Adrenal gland (tissue), 5 donors: ENCODE measurements around the gene CARS1.

ENCODE experiments used
- CTCF ChIP-seq, 6 experiments: fragments of 450-650 bp in 4 of 6; fragments of 200-600 bp in 2 of 6; sonication (generic) in 1 of 6; IDR thresholded peaks; 1 replicate in 5 of 6; 2 replicates in 1 of 6; pipeline versions ENCODE4 v1.5.1 to v1.8.0; 2016 to 2021; ENCODE audit warnings: antibody characterized with exemption in 6 of 6, mild to moderate bottlenecking in 2 of 6, moderate library complexity in 1 of 6
- POLR2A ChIP-seq, 2 donors: fragments of 450-650 bp; IDR thresholded peaks; one replicate each; pipeline ENCODE4 v1.6.1; 2017; ENCODE audit warnings: antibody characterized with exemption in 2 of 2, mild to moderate bottlenecking in 2 of 2, moderate library complexity in 1 of 2
- donor health status: DM: no; HTN: no; CAD: no.

GRCh38 chr11:2995031-2995561, 62.1 kb downstream of the CARS1 start:
- TF ChIP-seq CTCF (IDR thresholded peaks at IDR 0.05), result no peak
- TF ChIP-seq POLR2A (IDR thresholded peaks at IDR 0.05), result no peak
